HG03280 (cell line): ENCODE results near the gene OR6C2.
"Not testable (repeated sequence)": the region's sequence is repeated elsewhere in the genome, so short reads cannot be mapped to it uniquely, and the experiment has no call there.

Source experiments
- ATAC-seq: cut with Tn5 transposase; IDR thresholded peaks from one replicate; pipeline ENCODE4 v1.9.1; 2021; ENCODE audit warnings: mild to moderate bottlenecking, moderate library complexity; ENCODE audit not compliant: unreplicated experiment

Gene OR6C2

GRCh38 chr12:55443776-55444175 lies at the start of gene OR6C2:
OR6C2 (plus strand) TSS chr12:55444076; CDS start chr12:55452214, 8,138 bp downstream.
- no peak for ATAC-seq

DNA sequence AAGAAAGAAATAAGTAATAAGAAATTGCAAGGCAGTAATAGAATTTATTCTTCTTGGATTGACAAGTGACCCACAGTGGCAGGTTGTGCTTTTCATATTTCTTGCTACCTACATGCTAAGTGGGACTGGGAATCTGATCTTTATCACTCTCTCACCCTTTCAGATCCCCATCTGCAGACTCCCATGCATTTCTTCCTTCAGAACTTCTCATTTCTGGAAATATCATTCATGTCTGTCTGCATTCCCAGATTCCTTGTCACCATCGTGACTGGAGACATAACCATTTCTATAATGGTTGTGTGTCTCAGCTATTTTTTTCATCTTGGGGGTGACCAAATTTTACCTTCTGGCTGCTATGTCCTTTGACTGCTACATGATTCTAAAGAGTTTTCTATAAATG lies 47.5 kb upstream of the OR6C2 start:
- no peak for ATAC-seq

GRCh38 chr12:55400229-55400628 lies 43.6 kb upstream of the OR6C2 start, which contains the start of gene OR6C65:
OR6C65 (plus strand) TSS chr12:55400529; CDS start chr12:55400529, 0 bp downstream.
- ATAC-seq = no peak

DNA sequence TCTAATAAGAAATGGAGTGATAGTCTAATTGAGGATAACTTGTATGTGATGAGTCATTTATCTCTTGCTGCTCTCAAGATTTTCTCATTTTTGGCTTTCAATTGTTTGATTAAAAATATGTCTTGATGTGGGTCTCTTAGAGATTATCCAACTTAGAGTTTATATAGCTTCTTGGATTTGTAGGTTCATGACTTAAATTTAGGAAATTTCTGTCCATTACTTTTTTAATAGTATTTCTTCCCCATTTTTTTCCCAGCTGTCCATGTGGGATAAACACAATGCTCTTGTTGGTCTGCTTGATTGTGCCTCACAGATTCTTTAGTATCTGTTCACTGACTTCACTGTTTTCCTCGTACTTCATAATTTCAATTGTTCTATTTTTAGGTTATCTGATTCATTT lies 36.0 kb upstream of the OR6C2 start:
- ATAC-seq = no peak

DNA sequence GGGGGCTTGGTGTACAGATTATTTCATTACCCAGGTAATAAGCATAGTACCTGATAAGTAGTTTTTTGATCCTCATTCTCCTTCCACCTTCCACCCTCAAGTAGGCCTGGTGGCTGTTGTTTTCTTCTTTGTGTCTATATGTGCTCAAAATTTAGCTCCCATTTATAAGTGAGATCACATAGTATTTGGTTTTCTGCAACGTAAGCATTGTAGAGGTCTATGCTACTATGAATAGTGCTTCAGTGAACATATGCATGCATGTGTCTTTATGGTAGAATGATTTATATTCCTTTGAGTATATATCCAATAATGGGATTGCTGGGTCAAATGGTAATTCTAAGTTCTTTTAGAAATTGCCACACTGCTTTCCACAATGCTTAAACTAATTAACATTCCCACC lies 34.7 kb upstream of the OR6C2 start:
- not testable (repeated sequence) for ATAC-seq

DNA sequence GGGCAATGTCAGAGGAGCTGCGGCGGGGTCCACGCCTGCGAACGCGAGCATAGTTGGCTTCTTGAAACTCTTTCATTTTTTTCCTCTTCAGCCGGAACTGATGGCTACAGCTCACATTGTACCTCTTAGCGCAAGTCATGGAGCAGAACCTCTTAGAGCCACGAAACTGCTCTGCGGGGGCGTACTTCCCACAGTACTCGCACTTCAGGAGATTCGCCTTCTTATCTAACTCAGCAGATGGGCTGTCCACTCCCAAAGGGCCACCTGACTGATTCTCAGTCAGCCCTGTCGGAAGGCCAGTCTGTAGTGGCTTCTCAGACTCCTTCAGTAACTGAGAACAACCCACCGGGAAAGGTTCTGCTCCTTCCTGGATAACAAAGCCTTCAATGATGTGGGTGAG lies 31.7 kb upstream of the OR6C2 start:
- ATAC-seq = not testable (repeated sequence)

DNA sequence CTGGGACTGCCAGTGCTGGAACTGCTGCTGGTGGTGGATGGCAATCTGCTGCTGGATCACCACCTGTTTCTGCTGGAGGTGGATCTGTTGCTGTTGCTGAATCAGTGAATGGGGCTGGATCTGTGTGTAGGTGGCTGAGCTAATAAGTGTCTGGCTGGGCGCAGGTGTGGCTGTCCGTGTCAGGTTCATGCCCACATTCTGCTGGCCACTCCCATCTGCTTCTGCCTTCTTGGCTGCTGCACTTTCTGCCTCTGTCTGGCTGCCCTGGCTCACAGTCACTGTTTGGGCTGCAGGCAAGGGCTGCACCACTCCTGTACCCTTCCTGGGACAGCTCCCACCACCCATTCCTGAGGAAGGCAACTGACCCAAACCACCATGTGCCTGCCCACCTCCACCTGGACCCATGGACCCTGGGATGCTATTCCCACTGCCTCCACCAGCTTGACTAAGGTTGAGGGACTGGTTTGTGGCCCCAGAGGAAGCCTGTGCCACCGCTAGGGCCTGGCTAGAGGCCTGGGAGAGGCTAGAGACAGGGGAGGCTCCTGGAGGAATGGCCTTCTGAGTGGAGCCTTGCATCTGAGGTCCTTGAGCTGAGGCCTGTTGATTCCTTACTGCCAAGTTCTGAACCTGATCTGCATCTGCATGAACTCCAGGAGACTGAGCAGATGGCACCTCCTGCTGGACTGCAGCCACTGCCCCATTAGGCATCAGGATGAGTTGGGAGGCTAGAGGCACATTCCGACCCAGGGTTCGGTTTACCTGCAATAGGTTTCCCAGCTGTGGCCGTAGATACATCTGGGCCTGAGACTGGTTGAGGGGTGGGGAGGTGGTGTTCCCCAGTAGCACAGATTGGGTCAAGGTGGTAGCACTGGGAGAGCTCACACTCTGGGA lies 30.1 kb upstream of the OR6C2 start:
- not testable (repeated sequence) for ATAC-seq

DNA sequence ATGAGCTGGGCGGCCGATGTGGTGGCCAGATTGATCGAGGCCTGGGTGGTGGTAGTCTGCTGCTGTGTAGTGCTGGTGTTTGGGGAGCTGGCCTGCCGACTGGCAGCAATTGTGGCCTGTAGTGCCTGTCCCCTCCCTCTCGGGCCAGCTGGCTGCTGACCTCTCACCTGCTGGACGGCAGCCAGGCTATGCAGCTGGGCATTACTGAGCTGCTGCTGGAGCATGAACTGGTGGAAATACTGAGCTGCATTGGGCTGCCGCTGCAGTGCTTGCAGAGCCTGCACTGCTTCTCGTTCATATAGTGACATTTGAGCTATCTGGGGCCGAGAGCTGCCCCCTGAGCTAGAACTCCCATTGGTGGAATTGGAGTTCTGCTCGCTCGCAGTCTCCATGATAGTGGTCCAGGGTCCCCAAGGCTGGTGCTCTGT lies 29.5 kb upstream of the OR6C2 start:
- ATAC-seq = not testable (repeated sequence)

GRCh38 chr12:55414889-55415288 lies 29.0 kb upstream of the OR6C2 start:
- ATAC-seq = not testable (repeated sequence)

GRCh38 chr12:55416961-55417360 lies 26.9 kb upstream of the OR6C2 start:
- ATAC-seq = no peak

- ATAC-seq = no peak
Measured at GRCh38 chr12:55420307-55420962, 23.4 kb upstream of the OR6C2 start.

- ATAC-seq = no peak
Measured at GRCh38 chr12:55425954-55426353, 17.9 kb upstream of the OR6C2 start, which contains the start of gene OR6C76. OR6C76 (plus strand) TSS chr12:55426254; CDS start chr12:55426254, 0 bp downstream.

DNA sequence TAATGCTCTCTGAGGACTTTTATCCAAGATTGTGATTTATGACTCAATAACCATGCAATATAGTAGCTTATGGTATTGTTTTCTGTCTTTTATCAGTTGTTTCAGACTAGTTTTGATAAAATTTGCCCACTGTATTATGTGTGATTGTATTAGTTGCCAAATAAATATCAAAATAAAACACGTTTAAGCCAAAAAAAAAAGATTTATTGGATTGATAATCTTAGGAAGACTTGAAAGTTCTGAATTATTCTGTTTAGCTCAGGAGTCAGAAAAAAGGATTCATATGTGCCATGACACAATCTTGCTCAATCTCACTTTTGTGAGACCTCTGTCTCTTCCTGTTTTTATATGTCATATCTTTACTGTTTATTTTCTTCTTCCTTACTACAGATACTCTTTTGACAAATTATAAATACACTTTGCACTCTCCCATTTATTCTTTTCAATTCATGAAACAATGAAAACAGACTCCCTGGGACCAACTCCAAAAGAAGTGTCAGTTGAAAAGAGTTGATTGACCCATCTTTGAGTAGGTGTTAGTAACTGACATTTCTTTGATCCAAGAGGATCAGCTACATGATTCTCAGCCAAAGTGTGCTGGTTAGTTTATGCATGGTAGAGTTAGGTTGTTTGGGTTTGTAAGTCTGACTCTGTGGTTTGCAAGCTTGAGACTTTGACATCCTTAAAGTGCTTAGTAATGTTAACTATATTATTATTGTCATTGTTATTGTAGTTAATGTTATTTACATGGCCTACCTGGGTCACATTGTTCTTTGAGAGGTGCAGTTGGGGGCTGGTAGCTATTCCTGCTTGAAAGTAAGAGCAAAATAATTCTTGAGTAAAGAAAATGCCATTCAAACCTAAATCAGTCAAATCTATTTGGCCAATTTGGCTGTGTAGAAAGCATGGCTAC lies 15.3 kb upstream of the OR6C2 start:
- no peak for ATAC-seq

DNA sequence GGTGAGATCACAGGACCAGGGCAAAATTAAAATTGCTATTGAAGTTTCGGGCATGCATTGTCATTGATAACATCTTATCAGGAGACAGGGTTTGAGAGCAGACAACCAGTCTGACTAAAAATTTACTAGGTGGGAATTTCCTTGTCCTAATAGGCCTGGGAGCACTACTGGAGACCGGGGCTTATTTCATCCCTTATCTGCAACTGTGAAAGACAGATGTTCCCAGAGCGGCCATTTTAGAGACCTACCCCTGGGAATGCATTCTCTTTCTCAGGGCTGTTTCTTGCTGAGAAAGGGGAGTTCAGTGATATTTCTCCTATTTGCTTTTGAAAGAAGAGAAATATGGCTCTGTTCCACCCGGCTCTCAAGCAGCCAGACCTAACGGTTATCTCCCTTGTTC lies 2.6 kb upstream of the OR6C2 start:
- ATAC-seq = not testable (repeated sequence)

GRCh38 chr12:55445357-55445756 lies 1.5 kb downstream of the OR6C2 start:
- ATAC-seq = no peak

GRCh38 chr12:55446326-55446725 lies 2.5 kb downstream of the OR6C2 start:
- ATAC-seq = no peak

DNA sequence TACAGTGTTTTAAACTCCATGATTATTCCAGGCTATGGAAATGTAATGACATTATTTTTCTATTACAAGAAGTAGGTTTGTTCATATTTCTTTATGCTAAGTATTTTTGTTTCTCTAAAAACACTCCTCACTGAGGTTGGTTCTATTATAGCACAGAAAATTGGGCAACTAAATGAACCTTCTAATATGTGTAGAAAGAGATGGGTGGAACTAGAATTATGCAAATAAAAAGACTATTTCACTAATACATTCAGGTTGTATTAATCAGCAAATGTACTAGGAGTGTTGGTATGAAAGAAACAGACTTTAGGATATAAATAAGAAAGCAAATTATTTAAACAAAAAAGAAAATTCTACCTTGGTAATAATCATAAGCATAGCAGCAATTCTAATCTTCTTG lies 4.9 kb downstream of the OR6C2 start:
- no peak for ATAC-seq

GRCh38 chr12:55464926-55465325 lies 21.1 kb downstream of the OR6C2 start:
- ATAC-seq = not testable (repeated sequence)

GRCh38 chr12:55467836-55468235 lies 24.0 kb downstream of the OR6C2 start:
- ATAC-seq = no peak

- no peak for ATAC-seq
Measured at GRCh38 chr12:55469291-55469690, 25.4 kb downstream of the OR6C2 start.
